Activated naive CD4-positive, alpha-beta T cell treated with anti-CD3 and anti-CD28 coated beads for 36 hours (primary cell): ENCODE measurements around the gene MTR. TPM values are rescaled to one million over a fixed set of nuclear protein-coding genes. Genes with fewer than 3 reads are reported as not detected.

Source experiments
- CTCF ChIA-PET: fragments of 350-600 bp; sonication (Branson Sonifier 250); formaldehyde crosslinking; loops from one replicate; lab custom pipeline; 2021; ENCODE audit warnings: antibody characterized with exemption; lab: Charles Lee
- DNase-seq: peaks from one replicate; pipeline ENCODE4 v3.0.0-alpha.2; 2020
- H3K27ac Mint-ChIP-seq: one replicate; pipeline ENCODE4 v1.8.0; 2021; ENCODE audit warnings: mild to moderate bottlenecking, mixed read lengths
- H3K27me3 Mint-ChIP-seq: one replicate; pipeline ENCODE4 v1.8.0; 2021; ENCODE audit warnings: low read depth, mixed read lengths
- H3K36me3 Mint-ChIP-seq: one replicate; pipeline ENCODE4 v1.8.0; 2021; ENCODE audit warnings: low read depth, mixed read lengths
- H3K4me1 Mint-ChIP-seq: one replicate; pipeline ENCODE4 v1.8.0; 2021; ENCODE audit warnings: low read depth, mixed read lengths
- H3K4me3 Mint-ChIP-seq: one replicate; pipeline ENCODE4 v1.8.0; 2021; ENCODE audit warnings: mild to moderate bottlenecking, moderate library complexity, mixed read lengths
- H3K9me3 Mint-ChIP-seq: one replicate; pipeline ENCODE4 v1.8.0; 2021; ENCODE audit warnings: mixed read lengths
- intact Hi-C: fragments of 100-400 bp; cut with micrococcal nuclease; formaldehyde crosslinking; loops from one replicate; pipeline ENCODE4 v1.15.1; 2023
- total RNA-seq, 2 experiments: library from RNA; stranded (reverse); gene quantifications; one replicate each; pipeline ENCODE4 v1.2.3, GENCODE V29; 2021

MTR gene
- total RNA-seq, 2 experiments from 2014 or later, result 55.3 to 57.6 TPM

- no peak overlapping the region for H3K4me3 Mint-ChIP-seq
- H3K9me3 Mint-ChIP-seq, result peaks cover 8% of the 10 kb centered on the region
- CTCF ChIA-PET, result interaction anchor here (0.6 kb wide), 1 partner anchor 57 kb away, joined by 4 read pairs; no protein-coding TSS in a partner anchor
- intact Hi-C loops, result no loop called here
- DNase-seq, result no peak
- H3K27me3 Mint-ChIP-seq, result no peaks in the 10 kb centered on the region
- H3K4me1 Mint-ChIP-seq, result no peaks in the 10 kb centered on the region
- peaks cover 23% of the 10 kb centered on the region for H3K36me3 Mint-ChIP-seq
- H3K27ac Mint-ChIP-seq, result no peak overlapping the region
These were observed 125.3 kb downstream of the MTR start for GRCh38 chr1:236920286-236920894.

- CTCF ChIA-PET, result no interaction called here
- Mint-ChIP-seq H3K27ac (no peak overlapping the region), H3K9me3 (peaks cover 6% of the 10 kb centered on the region), H3K4me1 (no peaks in the 10 kb centered on the region), H3K4me3 (no peak overlapping the region), H3K36me3 (peaks cover 15% of the 10 kb centered on the region), H3K27me3 (peaks cover under 1% of the 10 kb centered on the region)
- DNase-seq, result no peak
- intact Hi-C loops, result no loop called here
These were observed 126.5 kb downstream of the MTR start for GRCh38 chr1:236921610-236922009.

- Mint-ChIP-seq H3K27me3 (peaks cover 4% of the 10 kb centered on the region), H3K4me3 (no peak overlapping the region), H3K4me1 (no peaks in the 10 kb centered on the region), H3K9me3 (peaks cover 2% of the 10 kb centered on the region), H3K36me3 (peaks cover 11% of the 10 kb centered on the region), H3K27ac (no peak overlapping the region)
- intact Hi-C loops, result no loop called here
- no peak for DNase-seq
- CTCF ChIA-PET, result no interaction called here
These were observed 127.1 kb downstream of the MTR start for GRCh38 chr1:236922190-236922589.

GRCh38 chr1:236925386-236925785 is 130.3 kb downstream of the MTR start:
- Mint-ChIP-seq H3K27ac (no peak overlapping the region), H3K4me3 (no peak overlapping the region), H3K4me1 (no peaks in the 10 kb centered on the region), H3K9me3 (peaks cover 1% of the 10 kb centered on the region), H3K36me3 (no peaks in the 10 kb centered on the region), H3K27me3 (peaks cover 7% of the 10 kb centered on the region)
- no peak for DNase-seq
- intact Hi-C loops, result no loop called here
- CTCF ChIA-PET, result no interaction called here

DNA sequence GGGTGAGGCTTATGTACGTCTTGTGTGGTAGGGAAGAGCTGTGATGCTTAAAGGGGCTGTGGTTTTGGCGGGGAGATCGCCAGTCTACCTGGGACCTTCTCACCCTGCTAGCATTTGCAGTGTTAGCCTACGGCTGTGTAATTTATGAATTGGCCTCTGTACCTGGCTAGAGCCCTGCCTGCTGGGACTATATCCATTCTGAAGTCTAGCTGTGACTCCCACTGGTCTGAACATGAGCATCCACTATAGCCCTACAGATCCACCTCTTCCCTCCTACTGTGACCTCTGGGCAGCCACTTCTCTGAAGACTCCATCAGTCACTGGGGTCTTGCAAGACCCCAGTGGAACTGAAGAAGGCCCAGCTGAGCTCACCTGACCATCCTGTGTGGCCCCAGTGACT is 135.4 kb downstream of the MTR start:
- intact Hi-C loops, result no loop called here
- Mint-ChIP-seq H3K9me3 (peaks cover 1% of the 10 kb centered on the region), H3K4me1 (no peaks in the 10 kb centered on the region), H3K36me3 (no peaks in the 10 kb centered on the region), H3K4me3 (no peak overlapping the region), H3K27me3 (peaks cover 8% of the 10 kb centered on the region), H3K27ac (no peak overlapping the region)
- CTCF ChIA-PET, result no interaction called here
- no peak for DNase-seq

GRCh38 chr1:236938760-236939159 is 143.7 kb downstream of the MTR start:
- H3K27me3 Mint-ChIP-seq, result peaks cover 5% of the 10 kb centered on the region
- H3K4me3 Mint-ChIP-seq, result no peak overlapping the region
- no peaks in the 10 kb centered on the region for H3K4me1 Mint-ChIP-seq
- no peak overlapping the region for H3K27ac Mint-ChIP-seq
- no peaks in the 10 kb centered on the region for H3K36me3 Mint-ChIP-seq
- intact Hi-C loops, result no loop called here
- CTCF ChIA-PET, result no interaction called here
- no peak for DNase-seq
- H3K9me3 Mint-ChIP-seq, result no peaks in the 10 kb centered on the region

GRCh38 chr1:236942431-236942830 is 147.3 kb downstream of the MTR start:
- Mint-ChIP-seq H3K9me3 (no peaks in the 10 kb centered on the region), H3K4me3 (no peak overlapping the region), H3K27ac (no peak overlapping the region), H3K27me3 (peaks cover 5% of the 10 kb centered on the region), H3K4me1 (no peaks in the 10 kb centered on the region), H3K36me3 (no peaks in the 10 kb centered on the region)
- intact Hi-C loops, result no loop called here
- CTCF ChIA-PET, result no interaction called here
- no peak for DNase-seq

DNA sequence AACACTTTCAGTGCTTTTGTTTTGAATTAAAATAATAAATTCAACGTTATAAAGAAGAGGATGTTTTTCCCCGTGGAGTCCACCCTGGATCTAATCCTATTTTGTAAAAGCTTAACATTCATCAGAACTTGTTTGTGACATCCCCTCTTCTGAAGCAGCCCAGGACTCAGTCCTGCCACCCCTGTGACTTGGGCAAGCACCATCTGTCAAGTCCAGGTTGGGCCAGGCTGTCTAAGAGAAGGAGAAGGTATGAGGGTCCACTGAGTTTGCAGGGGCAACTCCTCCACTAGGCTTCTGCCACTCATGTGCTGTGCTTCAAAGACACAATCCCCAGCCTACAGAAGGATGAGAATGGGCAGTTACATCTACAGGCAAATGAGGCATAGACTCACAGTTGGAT is 149.5 kb downstream of the MTR start:
- DNase-seq, result no peak
- Mint-ChIP-seq H3K4me3 (no peak overlapping the region), H3K27ac (no peak overlapping the region), H3K27me3 (peaks cover 5% of the 10 kb centered on the region), H3K9me3 (no peaks in the 10 kb centered on the region), H3K4me1 (no peaks in the 10 kb centered on the region), H3K36me3 (no peaks in the 10 kb centered on the region)
- CTCF ChIA-PET, result no interaction called here
- intact Hi-C loops, result no loop called here

DNA sequence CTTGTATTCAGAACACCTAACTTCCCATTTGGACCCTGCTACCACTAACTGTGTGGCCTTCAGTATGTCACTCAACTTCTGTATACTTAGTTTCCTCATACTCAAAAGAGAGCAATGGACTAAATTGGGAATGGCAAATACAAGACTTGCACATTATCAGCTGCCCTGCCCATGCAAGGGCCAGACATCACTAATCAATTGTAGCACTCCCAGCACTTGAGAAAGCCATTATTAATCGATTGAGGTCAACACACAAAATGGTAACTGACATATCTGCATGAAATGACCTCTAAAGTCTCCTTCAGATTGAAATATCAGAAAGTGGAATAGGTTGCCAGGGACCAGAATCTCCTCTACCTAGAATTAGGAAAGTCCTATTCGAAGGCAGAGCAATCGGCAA is 149.9 kb downstream of the MTR start:
- peaks cover 5% of the 10 kb centered on the region for H3K27me3 Mint-ChIP-seq
- no peaks in the 10 kb centered on the region for H3K4me1 Mint-ChIP-seq
- H3K4me3 Mint-ChIP-seq, result no peak overlapping the region
- CTCF ChIA-PET, result no interaction called here
- H3K9me3 Mint-ChIP-seq, result no peaks in the 10 kb centered on the region
- intact Hi-C loops, result no loop called here
- DNase-seq, result no peak
- H3K27ac Mint-ChIP-seq, result no peak overlapping the region
- H3K36me3 Mint-ChIP-seq, result no peaks in the 10 kb centered on the region

DNA sequence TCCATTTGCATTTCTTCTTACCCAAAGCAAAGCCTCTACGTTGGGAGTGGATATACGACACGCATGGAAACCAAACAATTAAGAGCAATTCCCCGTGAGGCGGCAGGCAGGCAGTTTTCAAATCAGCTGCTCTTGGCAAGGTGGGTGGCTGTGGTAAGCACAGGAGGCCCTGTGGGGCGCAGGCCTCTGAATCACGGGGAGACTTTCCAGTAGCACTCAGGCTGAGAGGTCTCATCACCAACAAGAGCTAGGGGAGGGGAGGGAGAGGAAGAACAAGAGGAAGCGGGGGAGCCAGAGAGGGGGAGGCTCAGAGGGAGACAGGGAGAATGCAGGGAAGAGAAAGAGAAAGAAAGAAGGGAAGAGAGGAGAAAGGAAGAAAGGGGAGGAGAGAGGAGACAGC is 152.7 kb downstream of the MTR start:
- H3K4me1 Mint-ChIP-seq, result no peaks in the 10 kb centered on the region
- no peaks in the 10 kb centered on the region for H3K36me3 Mint-ChIP-seq
- CTCF ChIA-PET, result no interaction called here
- H3K9me3 Mint-ChIP-seq, result no peaks in the 10 kb centered on the region
- no peak overlapping the region for H3K4me3 Mint-ChIP-seq
- no peak for DNase-seq
- intact Hi-C loops, result no loop called here
- no peak overlapping the region for H3K27ac Mint-ChIP-seq
- H3K27me3 Mint-ChIP-seq, result peaks cover 5% of the 10 kb centered on the region

- intact Hi-C loops, result no loop called here
- no peak overlapping the region for H3K27ac Mint-ChIP-seq
- H3K4me1 Mint-ChIP-seq, result no peaks in the 10 kb centered on the region
- no peak for DNase-seq
- H3K36me3 Mint-ChIP-seq, result no peaks in the 10 kb centered on the region
- H3K27me3 Mint-ChIP-seq, result peaks cover 5% of the 10 kb centered on the region
- CTCF ChIA-PET, result no interaction called here
- no peak overlapping the region for H3K4me3 Mint-ChIP-seq
- H3K9me3 Mint-ChIP-seq, result no peaks in the 10 kb centered on the region
These were observed 153.3 kb downstream of the MTR start for GRCh38 chr1:236948381-236948780.

DNA sequence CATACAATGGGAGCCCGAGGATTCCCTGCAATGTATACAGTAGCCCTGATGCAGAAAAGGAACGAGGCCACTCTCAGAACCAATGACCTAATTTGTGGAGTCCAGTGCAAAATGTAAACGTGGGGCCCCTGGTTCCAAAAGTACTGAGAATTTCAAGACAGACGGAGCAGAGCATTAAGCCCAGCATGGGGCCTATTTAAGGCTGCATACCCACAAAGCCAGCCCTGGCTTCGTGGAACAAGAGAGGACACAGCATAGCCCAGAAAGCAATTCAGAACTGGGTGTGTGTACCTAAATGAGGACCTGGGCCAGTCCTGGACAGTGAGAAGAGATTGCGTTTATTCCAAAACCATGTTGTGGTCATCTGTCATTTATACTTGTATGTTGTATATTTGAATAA is 153.9 kb downstream of the MTR start:
- Mint-ChIP-seq H3K4me1 (no peaks in the 10 kb centered on the region), H3K4me3 (no peak overlapping the region), H3K9me3 (no peaks in the 10 kb centered on the region), H3K27me3 (peaks cover 5% of the 10 kb centered on the region), H3K27ac (no peak overlapping the region), H3K36me3 (no peaks in the 10 kb centered on the region)
- DNase-seq, result no peak
- intact Hi-C loops, result no loop called here
- CTCF ChIA-PET, result no interaction called here

DNA sequence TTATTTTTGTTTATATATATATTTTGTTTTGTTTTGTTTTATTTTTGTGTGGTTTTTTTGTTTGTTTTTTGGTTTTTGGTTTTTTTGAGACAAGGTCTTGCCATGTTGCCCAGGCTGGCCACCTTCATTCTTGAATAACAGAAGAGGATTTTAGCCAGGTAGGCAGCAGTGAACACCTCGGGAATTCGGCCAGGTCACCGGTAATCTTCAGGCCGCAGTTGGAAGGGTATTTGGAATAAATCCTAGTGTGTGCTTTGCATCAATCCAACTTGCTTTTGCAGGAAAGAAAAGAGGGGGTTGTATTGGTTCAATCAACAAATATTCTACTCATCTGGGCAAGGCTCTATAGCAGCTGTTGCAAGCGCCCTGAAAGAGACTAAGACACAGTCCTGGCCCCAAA is 155.3 kb downstream of the MTR start:
- DNase-seq, result no peak
- H3K27ac Mint-ChIP-seq, result no peak overlapping the region
- no peak overlapping the region for H3K4me3 Mint-ChIP-seq
- H3K36me3 Mint-ChIP-seq, result no peaks in the 10 kb centered on the region
- intact Hi-C loops, result no loop called here
- H3K27me3 Mint-ChIP-seq, result peaks cover 5% of the 10 kb centered on the region
- peaks cover 1% of the 10 kb centered on the region for H3K9me3 Mint-ChIP-seq
- CTCF ChIA-PET, result no interaction called here
- H3K4me1 Mint-ChIP-seq, result no peaks in the 10 kb centered on the region
